Epithelial cell of proximal tubule (primary cell): ENCODE measurements around the gene GATA6. TPM values are rescaled to one million over a fixed set of nuclear protein-coding genes. Genes with fewer than 3 reads are reported as not detected.
A peak's percentile ranks its signal among the peaks of the same experiment; 100 is the strongest.

Source experiments
- DNase-seq: peaks from one replicate; pipeline ENCODE4 v3.0.0-alpha.2; 2011; ENCODE audit warnings: low read depth
- H3K4me3 ChIP-seq: 2 replicates; pipeline ENCODE4 v1.5.1; 2011; ENCODE audit warnings: low read depth, mild to moderate bottlenecking, low read length
- total RNA-seq: library from RNA; depleted of rRNA; stranded (reverse); fragments of >200 nt; gene quantifications from 2 replicates; pipeline ENCODE4 v1.2.3, GENCODE V29; 2015
- TF ChIP-seq, protein P1 (sequence below): conservative IDR thresholded peaks from 2 replicates; pipeline ENCODE4 v1.5.1; 2012; ENCODE audit warnings: low read depth, mild to moderate bottlenecking, low read length

The GATA6 gene
- total RNA-seq, 1 donor from 2014 or later = 1.2 TPM

- TF ChIP-seq, protein P1, sequence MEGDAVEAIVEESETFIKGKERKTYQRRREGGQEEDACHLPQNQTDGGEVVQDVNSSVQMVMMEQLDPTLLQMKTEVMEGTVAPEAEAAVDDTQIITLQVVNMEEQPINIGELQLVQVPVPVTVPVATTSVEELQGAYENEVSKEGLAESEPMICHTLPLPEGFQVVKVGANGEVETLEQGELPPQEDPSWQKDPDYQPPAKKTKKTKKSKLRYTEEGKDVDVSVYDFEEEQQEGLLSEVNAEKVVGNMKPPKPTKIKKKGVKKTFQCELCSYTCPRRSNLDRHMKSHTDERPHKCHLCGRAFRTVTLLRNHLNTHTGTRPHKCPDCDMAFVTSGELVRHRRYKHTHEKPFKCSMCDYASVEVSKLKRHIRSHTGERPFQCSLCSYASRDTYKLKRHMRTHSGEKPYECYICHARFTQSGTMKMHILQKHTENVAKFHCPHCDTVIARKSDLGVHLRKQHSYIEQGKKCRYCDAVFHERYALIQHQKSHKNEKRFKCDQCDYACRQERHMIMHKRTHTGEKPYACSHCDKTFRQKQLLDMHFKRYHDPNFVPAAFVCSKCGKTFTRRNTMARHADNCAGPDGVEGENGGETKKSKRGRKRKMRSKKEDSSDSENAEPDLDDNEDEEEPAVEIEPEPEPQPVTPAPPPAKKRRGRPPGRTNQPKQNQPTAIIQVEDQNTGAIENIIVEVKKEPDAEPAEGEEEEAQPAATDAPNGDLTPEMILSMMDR = no peak
- no peak overlapping the region for H3K4me3 ChIP-seq
- no peak for DNase-seq
Measured at GRCh38 chr18:22175346-22175745, 6.0 kb downstream of the GATA6 start.

DNA sequence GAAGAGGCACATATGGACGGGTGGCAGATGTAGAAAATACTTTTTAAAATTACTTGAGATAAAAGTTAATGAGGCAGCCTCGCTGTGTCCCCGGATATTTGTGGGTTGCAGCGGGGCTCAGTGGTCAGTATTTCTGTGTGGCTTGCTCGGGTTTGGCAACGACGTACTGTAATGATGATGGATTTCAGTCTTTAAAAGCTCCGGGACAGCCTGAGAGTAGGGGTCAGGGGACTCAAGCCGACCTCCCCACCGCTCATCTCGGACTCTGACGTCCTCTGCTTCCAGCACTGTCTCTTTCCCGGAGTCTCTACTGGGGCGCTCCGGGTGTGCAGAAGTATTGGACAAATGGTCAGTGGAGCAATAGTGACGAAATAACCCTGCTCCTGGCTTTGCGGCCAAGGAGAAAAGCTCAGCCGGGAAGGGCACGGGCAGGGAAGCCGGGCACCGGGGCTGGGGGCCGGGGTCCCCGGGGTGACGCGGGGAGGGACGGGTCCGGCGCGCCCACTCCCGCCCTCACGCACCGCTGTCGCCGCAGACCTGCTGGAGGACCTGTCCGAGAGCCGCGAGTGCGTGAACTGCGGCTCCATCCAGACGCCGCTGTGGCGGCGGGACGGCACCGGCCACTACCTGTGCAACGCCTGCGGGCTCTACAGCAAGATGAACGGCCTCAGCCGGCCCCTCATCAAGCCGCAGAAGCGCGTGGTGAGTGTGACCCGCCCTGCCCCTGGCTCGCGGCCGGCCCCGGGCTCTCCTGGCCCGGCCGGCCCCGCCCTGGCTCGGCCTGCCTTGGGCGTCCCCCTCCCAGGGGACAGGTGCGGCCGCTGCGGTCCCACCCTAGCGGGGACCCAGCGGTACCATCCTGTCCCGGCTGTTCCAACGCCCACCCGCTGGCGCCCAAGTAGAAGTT lies 7.3 kb downstream of the GATA6 start:
- TF ChIP-seq, protein P1 = no peak
- no peak for DNase-seq
- peak overlapping the region; percentile 45 for H3K4me3 ChIP-seq

GRCh38 chr18:22177327-22177871 lies 8.0 kb downstream of the GATA6 start:
- TF ChIP-seq, protein P1 = no peak
- peak overlapping the region; percentile 45 for H3K4me3 ChIP-seq
- no peak for DNase-seq

- H3K4me3 ChIP-seq = no peak overlapping the region
- TF ChIP-seq, protein P1 = no peak
- no peak for DNase-seq
Measured at GRCh38 chr18:22179174-22179573, 9.8 kb downstream of the GATA6 start.

GRCh38 chr18:22179631-22180030 lies 10.2 kb downstream of the GATA6 start:
- no peak for DNase-seq
- TF ChIP-seq, protein P1 = no peak
- no peak overlapping the region for H3K4me3 ChIP-seq

DNA sequence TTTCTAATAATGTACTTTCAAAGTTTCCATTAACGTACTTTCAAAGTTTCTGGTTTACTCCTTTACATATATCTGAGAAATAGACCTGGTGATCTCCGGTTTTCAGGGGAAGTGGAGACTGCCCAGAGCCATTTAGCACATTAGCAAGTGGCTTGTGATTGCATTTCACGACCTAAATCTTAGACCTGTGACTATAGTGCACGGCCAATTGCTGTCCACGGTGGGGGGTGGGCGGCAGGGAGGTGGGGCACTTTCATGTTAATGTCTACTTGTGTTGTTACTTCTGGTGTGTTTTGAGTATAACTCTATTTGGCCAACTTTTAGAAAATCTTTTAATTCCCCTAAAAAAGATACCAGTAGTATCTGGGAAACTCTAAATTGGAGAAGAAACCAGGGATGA lies 11.3 kb downstream of the GATA6 start:
- no peak overlapping the region for H3K4me3 ChIP-seq
- no peak for DNase-seq
- TF ChIP-seq, protein P1 = no peak
